ENCODE data around the gene CABLES1.
"Not testable (repeated sequence)": the region's sequence is repeated elsewhere in the genome, so short reads cannot be mapped to it uniquely, and the experiment has no call there.

CABLES1 gene

GRCh38 chr18:23154030-23154429 lies 18.7 kb downstream of the CABLES1 start:
- TF ChIP-seq, protein P1, sequence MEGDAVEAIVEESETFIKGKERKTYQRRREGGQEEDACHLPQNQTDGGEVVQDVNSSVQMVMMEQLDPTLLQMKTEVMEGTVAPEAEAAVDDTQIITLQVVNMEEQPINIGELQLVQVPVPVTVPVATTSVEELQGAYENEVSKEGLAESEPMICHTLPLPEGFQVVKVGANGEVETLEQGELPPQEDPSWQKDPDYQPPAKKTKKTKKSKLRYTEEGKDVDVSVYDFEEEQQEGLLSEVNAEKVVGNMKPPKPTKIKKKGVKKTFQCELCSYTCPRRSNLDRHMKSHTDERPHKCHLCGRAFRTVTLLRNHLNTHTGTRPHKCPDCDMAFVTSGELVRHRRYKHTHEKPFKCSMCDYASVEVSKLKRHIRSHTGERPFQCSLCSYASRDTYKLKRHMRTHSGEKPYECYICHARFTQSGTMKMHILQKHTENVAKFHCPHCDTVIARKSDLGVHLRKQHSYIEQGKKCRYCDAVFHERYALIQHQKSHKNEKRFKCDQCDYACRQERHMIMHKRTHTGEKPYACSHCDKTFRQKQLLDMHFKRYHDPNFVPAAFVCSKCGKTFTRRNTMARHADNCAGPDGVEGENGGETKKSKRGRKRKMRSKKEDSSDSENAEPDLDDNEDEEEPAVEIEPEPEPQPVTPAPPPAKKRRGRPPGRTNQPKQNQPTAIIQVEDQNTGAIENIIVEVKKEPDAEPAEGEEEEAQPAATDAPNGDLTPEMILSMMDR (conservative IDR thresholded peaks at IDR 0.05; ENCODE audit: low read depth, low read length), result no peak
- no peak overlapping the region for H3K4me3 ChIP-seq (ENCODE audit: low read depth, low read length)
- no peak for DNase-seq (ENCODE audit: low read depth)

- TF ChIP-seq, protein P1 (conservative IDR thresholded peaks at IDR 0.05; ENCODE audit: low read depth, low read length), result no peak
- H3K4me3 ChIP-seq (ENCODE audit: low read depth, low read length), result no peak overlapping the region
- no peak for DNase-seq (ENCODE audit: low read depth)
Measured at GRCh38 chr18:23154823-23155500, 19.7 kb downstream of the CABLES1 start.

- TF ChIP-seq, protein P1 (conservative IDR thresholded peaks at IDR 0.05; ENCODE audit: low read depth, low read length), result no peak
- no peak overlapping the region for H3K4me3 ChIP-seq (ENCODE audit: low read depth, low read length)
- no peak for DNase-seq (ENCODE audit: low read depth)
Measured at GRCh38 chr18:23155537-23155936, 20.3 kb downstream of the CABLES1 start.

GRCh38 chr18:23156134-23156533 lies 20.8 kb downstream of the CABLES1 start:
- H3K4me3 ChIP-seq (ENCODE audit: low read depth, low read length), result no peak overlapping the region
- DNase-seq (ENCODE audit: low read depth), result no peak
- TF ChIP-seq, protein P1 (conservative IDR thresholded peaks at IDR 0.05; ENCODE audit: low read depth, low read length), result no peak

DNA sequence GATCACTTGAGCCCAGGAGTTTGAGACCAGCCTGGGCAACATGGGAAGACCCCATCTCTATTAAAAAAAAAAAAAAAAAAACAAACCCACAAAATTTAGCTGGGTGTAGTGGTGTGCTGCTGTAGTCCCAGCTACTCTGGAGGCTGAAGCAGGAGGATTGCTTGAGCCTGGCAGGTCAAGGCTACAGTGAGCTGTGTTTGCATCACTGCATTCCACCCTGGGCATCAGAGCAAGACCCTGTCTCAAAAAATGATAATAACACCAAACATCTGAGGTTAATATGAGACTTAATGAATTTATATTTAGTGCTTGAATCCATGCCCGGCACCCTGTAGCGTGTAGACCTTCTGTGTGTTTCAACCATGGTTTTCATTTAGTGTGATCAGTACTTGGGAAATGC lies 22.8 kb downstream of the CABLES1 start:
- TF ChIP-seq, protein P1 (conservative IDR thresholded peaks at IDR 0.05; ENCODE audit: low read depth, low read length), result no peak
- DNase-seq (ENCODE audit: low read depth), result no peak
- H3K4me3 ChIP-seq (ENCODE audit: low read depth, low read length), result no peak overlapping the region

DNA sequence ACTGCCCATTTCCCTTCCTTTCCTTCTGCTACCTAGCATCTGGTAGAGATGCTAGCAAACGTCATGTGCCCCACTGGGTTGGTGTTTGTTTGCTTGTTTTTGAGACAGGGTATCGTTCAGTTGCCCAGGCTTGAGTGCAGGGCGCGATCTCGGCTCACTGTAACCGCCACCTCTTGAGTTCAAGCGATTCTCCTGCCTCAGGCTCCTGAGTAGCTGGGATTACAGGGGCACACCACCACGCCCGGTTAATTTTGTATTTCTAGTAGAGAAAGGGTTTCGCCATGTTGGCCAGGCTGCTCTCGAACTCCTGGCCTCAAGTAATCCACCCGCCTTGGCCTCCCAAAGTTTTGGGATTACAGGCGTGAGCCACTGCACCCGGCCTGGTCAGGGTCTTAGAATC lies 23.6 kb downstream of the CABLES1 start:
- not testable (repeated sequence) for DNase-seq (ENCODE audit: low read depth); H3K4me3 ChIP-seq (ENCODE audit: low read depth, low read length)

- no peak overlapping the region for H3K4me3 ChIP-seq (ENCODE audit: low read depth, low read length)
- DNase-seq (ENCODE audit: low read depth), result no peak
- TF ChIP-seq, protein P1 (conservative IDR thresholded peaks at IDR 0.05; ENCODE audit: low read depth, low read length), result no peak
Measured at GRCh38 chr18:23159344-23159743, 24.1 kb downstream of the CABLES1 start.
